WERI-Rb-1 (cell line): ENCODE results near the gene TRPT1.

Experiments used
- DNase-seq: peaks from one replicate; pipeline ENCODE4 v3.0.0-alpha.2; 2020
- H3K27ac ChIP-seq: fragments of 250-450 bp; sonication (Bioruptor Pico); 2 replicates; pipeline ENCODE4 v1.5.1; 2020; ENCODE audit warnings: mild to moderate bottlenecking, moderate library complexity
- H3K27me3 ChIP-seq: fragments of 250-450 bp; sonication (Bioruptor Pico); 2 replicates; pipeline ENCODE4 v1.5.1; 2021; ENCODE audit warnings: mild to moderate bottlenecking, low read depth, moderate library complexity; ENCODE audit not compliant: insufficient read depth, severe bottlenecking
- H3K36me3 ChIP-seq: fragments of 250-450 bp; sonication (Bioruptor Pico); 2 replicates; pipeline ENCODE4 v1.5.1; 2020; ENCODE audit warnings: mild to moderate bottlenecking, moderate library complexity
- H3K4me3 ChIP-seq: 2 replicates; pipeline ENCODE4 v1.5.1; 2011; ENCODE audit warnings: low read depth, mild to moderate bottlenecking, control low read depth, low read length
- H3K9me3 ChIP-seq: fragments of 250-450 bp; sonication (Bioruptor Pico); 2 replicates; pipeline ENCODE4 v1.5.1; 2021; ENCODE audit warnings: mild to moderate bottlenecking, moderate library complexity; ENCODE audit not compliant: severe bottlenecking
- CTCF ChIP-seq: IDR thresholded peaks from 2 replicates; pipeline ENCODE4 v1.5.1; 2011; ENCODE audit warnings: low read depth, mild to moderate bottlenecking, control low read depth, inconsistent platforms, low read length

TRPT1 gene

GRCh38 chr11:64234647-64235379 is 8.8 kb upstream of the TRPT1 start:
- H3K36me3 ChIP-seq = peaks cover 22% of the 10 kb centered on the region
- H3K27ac ChIP-seq = peak overlapping the region; percentile 58
- H3K27me3 ChIP-seq = no peaks in the 10 kb centered on the region
- TF ChIP-seq CTCF = no peak
- H3K4me3 ChIP-seq = peak overlapping the region; percentile 41
- H3K9me3 ChIP-seq = no peaks in the 10 kb centered on the region
- no peak for DNase-seq

DNA sequence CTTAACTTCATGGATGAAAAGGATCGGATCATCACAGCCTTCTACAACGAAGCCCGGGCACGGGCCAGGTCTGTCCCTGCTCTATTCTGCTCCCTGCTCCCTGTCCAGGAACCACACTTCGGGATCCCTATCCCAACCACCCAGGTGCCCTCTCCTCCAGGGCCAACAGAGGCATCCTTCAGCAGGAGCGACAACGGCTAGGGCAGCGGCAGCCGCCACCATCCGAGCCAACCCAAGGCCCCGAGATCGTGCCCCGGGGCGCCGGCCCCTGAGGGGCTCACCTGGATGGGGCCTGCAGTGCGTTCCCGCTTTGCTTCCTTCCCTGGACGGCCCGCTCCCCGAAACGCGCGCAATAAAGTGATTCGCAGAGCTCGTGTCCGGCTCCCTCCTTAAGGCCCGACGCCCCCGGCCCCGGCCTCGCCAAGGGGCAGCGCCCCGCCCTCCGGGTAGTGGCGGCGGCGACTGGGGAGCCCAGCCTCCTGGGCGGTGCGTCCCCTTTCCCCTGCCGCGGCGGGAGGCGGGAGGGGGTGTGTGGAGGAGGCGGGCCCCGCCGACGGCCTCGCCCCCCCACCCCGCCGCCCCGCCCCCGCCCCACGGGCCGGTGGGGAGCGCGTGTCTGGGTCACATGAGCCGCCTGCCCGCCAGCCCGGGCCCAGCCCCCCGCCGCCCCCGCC is 8.1 kb upstream of the TRPT1 start, which contains the start of gene VEGFB:
TSS of gene VEGFB (plus strand) at position 672 of the 674 bp plus-strand sequence. CDS start 250 bp downstream, outside the sequence.
- peak within 1 kb of the TSS; percentile 65 for H3K4me3 ChIP-seq
- peak within 1 kb of the TSS; percentile 61 for H3K27ac ChIP-seq
- H3K9me3 ChIP-seq = no peaks in the 10 kb centered on the region
- H3K36me3 ChIP-seq = peaks cover 22% of the 10 kb centered on the region
- DNase-seq = peak; percentile 79
- no peak for TF ChIP-seq CTCF
- no peaks in the 10 kb centered on the region for H3K27me3 ChIP-seq

- no peak for TF ChIP-seq CTCF
- Histone ChIP-seq H3K27ac (no peak overlapping the region), H3K27me3 (no peaks in the 10 kb centered on the region), H3K4me3 (no peak overlapping the region), H3K36me3 (peaks cover 11% of the 10 kb centered on the region), H3K9me3 (no peaks in the 10 kb centered on the region)
- DNase-seq = no peak
Measured at GRCh38 chr11:64232967-64233315, 7.0 kb upstream of the TRPT1 start.

- H3K36me3 ChIP-seq = peaks cover 7% of the 10 kb centered on the region
- TF ChIP-seq CTCF = no peak
- no peak overlapping the region for H3K27ac ChIP-seq
- no peaks in the 10 kb centered on the region for H3K9me3 ChIP-seq
- DNase-seq = no peak
- no peak overlapping the region for H3K4me3 ChIP-seq
- no peaks in the 10 kb centered on the region for H3K27me3 ChIP-seq
Measured at GRCh38 chr11:64232182-64232966, 6.4 kb upstream of the TRPT1 start.

GRCh38 chr11:64231546-64231945 is 5.6 kb upstream of the TRPT1 start:
- TF ChIP-seq CTCF = no peak
- Histone ChIP-seq H3K27ac (no peak overlapping the region), H3K27me3 (no peaks in the 10 kb centered on the region), H3K9me3 (no peaks in the 10 kb centered on the region), H3K36me3 (peaks cover 5% of the 10 kb centered on the region), H3K4me3 (no peak overlapping the region)
- DNase-seq = no peak
